Activated naive CD8-positive, alpha-beta T cell treated with anti-CD3 and anti-CD28 coated beads, Interleukin-2, amount 50 U/mL, for 16 hours (primary cell): ENCODE measurements around the gene ARID2.

ENCODE experiments used
- DNase-seq: peaks from one replicate; pipeline ENCODE4 v3.0.0-alpha.2; 2020; ENCODE audit warnings: low read depth, low spot score

The ARID2 gene

DNA sequence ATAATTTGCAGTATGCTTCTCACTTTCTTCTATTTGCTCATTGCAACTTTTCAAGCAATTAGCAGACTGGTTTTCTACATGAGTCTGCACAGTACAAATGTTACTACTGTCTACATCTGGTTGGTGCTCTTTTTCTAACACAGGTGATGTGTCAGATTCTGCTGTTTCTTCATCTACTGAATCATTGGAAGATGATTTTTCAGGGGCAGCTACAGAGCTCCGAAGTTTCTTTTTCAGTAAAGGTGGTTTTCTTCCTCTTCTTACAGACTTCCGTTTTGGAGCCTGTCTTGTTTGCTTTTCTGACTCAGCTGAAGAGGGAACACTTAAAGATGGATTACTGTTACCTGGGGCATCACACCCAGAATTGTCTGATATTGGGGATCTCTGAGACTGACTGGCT lies 198.8 kb downstream of the ARID2 start:
- no peak for DNase-seq

DNA sequence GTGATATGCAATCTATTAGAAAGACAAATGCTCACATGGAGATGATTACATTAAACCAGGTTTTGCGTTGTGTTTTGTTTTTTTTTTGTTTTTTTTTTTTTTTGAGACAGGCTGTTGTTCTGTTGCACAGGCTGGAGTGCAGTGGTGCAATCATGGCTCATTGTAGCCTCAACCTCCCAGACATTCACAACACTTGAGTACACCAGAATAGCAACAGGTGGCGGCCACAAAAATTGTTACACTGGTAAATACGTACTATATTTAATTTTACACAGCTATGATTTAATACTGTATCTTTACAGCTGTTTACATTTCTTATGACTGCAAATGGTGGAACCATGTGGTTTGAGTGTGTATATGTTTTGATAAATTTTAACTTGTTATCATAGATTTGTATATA lies 200.9 kb downstream of the ARID2 start:
- no peak for DNase-seq

DNA sequence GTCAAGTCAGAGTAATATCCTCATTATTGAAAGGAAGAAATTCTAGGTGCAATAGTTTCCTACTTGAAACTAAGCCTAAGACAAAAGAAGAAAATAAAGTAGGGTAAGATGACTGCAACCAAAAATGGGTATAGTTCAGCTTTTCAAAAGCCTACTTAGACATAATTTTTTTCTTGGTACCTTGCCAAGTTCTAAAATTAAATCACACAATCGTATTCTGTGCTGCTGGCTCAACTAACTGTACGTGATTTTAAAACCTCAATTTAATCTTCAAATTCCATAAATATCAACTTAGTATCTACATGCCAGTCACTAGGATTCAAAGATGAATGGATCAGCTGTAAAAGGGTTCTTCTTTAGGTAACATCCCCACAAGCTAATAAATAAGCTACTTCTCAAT lies 204.0 kb downstream of the ARID2 start:
- no peak for DNase-seq

- no peak for DNase-seq
Measured at GRCh38 chr12:45934956-45935355, 205.4 kb downstream of the ARID2 start.

DNA sequence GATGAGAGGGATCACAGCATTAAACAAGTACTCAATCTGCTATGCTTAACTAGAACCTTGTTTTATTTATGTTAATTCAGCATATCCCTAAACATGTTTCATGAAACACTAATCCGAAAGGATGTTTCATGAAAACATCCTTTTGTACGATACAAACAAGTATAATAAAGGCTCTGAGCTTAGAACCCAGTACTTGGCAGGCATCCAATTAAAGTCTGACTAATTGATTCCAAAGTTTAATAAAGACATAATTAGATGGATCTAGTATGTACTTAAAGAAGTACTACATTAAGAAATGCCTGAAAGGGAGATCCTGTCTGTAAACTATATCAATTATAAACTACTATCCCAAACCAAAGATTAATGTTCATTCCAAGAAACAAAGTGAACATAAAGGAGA lies 209.1 kb downstream of the ARID2 start:
- DNase-seq = no peak

DNA sequence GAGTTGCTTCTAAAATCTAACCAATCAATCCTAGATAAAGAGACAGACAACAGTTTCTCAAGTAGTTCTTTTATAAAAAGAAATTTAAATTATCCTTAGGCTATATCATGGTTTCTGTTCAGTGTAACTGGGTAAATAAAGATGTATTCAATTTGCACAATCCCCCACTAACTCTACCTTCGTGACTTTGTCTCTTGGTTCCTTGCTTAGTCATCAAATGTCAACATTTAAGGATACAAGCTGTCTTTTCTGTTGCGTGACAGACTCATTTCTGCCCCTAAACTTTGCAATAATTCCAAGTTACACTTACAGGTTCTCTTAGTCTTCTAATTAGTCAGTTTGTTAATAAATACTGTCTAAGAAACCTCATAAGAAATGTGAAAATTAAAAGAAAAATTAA lies 210.3 kb downstream of the ARID2 start:
- DNase-seq = no peak

- DNase-seq = no peak
Measured at GRCh38 chr12:45944771-45945170, 215.3 kb downstream of the ARID2 start.

DNA sequence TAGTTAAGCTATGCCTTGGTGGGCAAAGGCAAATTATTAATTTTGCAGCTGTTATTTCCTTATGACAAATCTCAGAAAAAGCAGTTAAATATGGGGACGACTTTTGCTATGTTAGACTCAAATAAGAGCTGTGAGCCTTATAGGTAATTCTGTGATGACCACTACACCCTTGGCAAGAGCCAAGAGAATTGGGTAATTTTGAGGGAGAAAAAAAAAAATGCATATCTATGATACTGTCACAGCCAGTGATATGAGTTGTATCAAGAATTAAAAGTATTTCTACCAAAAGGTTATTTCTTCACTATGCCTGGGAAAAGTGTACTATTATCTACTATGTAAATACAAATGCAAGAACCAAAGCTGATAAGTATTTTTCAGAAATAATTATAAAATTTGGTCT lies 216.9 kb downstream of the ARID2 start:
- DNase-seq = no peak

GRCh38 chr12:45948546-45948945 lies 219.0 kb downstream of the ARID2 start:
- no peak for DNase-seq
